B cell (primary cell): ENCODE data around the gene PPP1R12A. TPM values are rescaled to one million over a fixed set of nuclear protein-coding genes. Genes with fewer than 3 reads are reported as not detected.

Source experiments
- ATAC-seq: fragments of 200-7000 bp; cut with Tn5 transposase; one replicate; pipeline ENCODE4 v1.10.0; 2021; ENCODE audit warnings: low read depth, mild to moderate bottlenecking, moderate number of reproducible peaks, moderate library complexity
- CTCF ChIA-PET: fragments of 350-600 bp; sonication (Branson Sonifier 250); formaldehyde crosslinking; loops from one replicate; lab custom pipeline; 2021; ENCODE audit warnings: antibody characterized with exemption, inconsistent platforms; lab: Charles Lee
- POLR2A ChIA-PET: fragments of 350-600 bp; sonication (Branson Sonifier 250); formaldehyde crosslinking; loops from one replicate; lab custom pipeline; 2021; ENCODE audit warnings: antibody characterized with exemption; lab: Charles Lee
- DNase-seq: peaks from one replicate; pipeline ENCODE4 v3.0.0; 2013
- H2AFZ ChIP-seq: 2 replicates; pipeline ENCODE4 v1.6.1; 2012; ENCODE audit warnings: mild to moderate bottlenecking, low read depth, low read length; ENCODE audit not compliant: insufficient read depth, poor library complexity, severe bottlenecking
- H3K27ac ChIP-seq, 2 donors: 1 replicate in 1 of 2; 2 replicates in 1 of 2; pipeline ENCODE4 v1.5.1; 2012 to 2013; ENCODE audit warnings: low read length in 2 of 2, mild to moderate bottlenecking in 2 of 2, moderate library complexity in 1 of 2
- H3K27me3 ChIP-seq, 4 experiments: fragments of 200-600 bp in 1 of 4; sonication (generic) in 1 of 4; replicated peaks in 1 of 4; 1 replicate in 2 of 4; 2 replicates in 2 of 4; pipeline versions ENCODE4 v1.6.1 to v1.7.0; 2013 to 2016; ENCODE audit warnings: low read length in 3 of 4, mild to moderate bottlenecking in 2 of 4, mixed read lengths in 1 of 4, moderate library complexity in 1 of 4; ENCODE audit not compliant: insufficient read depth in 4 of 4, control insufficient read depth in 3 of 4; ENCODE audit errors: control extremely low read depth in 1 of 4
- H3K36me3 ChIP-seq, 2 experiments: replicated peaks in 1 of 2; 1 replicate in 1 of 2; 2 replicates in 1 of 2; pipeline versions ENCODE4 v1.6.1 to v1.7.1; 2013; ENCODE audit warnings: low read length in 1 of 2; ENCODE audit not compliant: insufficient read depth in 2 of 2, control insufficient read depth in 1 of 2; ENCODE audit errors: control extremely low read depth in 1 of 2, extremely low read depth in 1 of 2
- H3K4me1 ChIP-seq, 2 donors: fragments of 200-600 bp in 1 of 2; sonication (generic) in 1 of 2; 1 replicate in 1 of 2; 2 replicates in 1 of 2; pipeline versions ENCODE4 v1.5.1 to v1.6.1; 2013 to 2017; ENCODE audit warnings: low read length in 2 of 2; ENCODE audit not compliant: control insufficient read depth in 2 of 2, insufficient read depth in 2 of 2
- H3K4me2 ChIP-seq: replicated peaks from 2 replicates; pipeline ENCODE3; 2012; ENCODE audit warnings: mild to moderate bottlenecking, low read depth, low read length; ENCODE audit not compliant: poor library complexity, severe bottlenecking
- H3K4me3 ChIP-seq, 5 experiments: fragments of 200-600 bp in 1 of 5; sonication (generic) in 1 of 5; 1 replicate in 3 of 5; 2 replicates in 2 of 5; pipeline versions ENCODE4 v1.5.1 to v1.7.0; 2011 to 2016; ENCODE audit warnings: low read length in 4 of 5, mild to moderate bottlenecking in 4 of 5, low read depth in 2 of 5, control low read depth in 1 of 5, moderate library complexity in 1 of 5; ENCODE audit not compliant: insufficient read depth in 1 of 5; ENCODE audit errors: control extremely low read depth in 1 of 5, extremely low read depth in 1 of 5
- H3K79me2 ChIP-seq: fragments of 200-600 bp; sonication (generic); one replicate; pipeline ENCODE4 v1.6.0; 2016; ENCODE audit warnings: low read length; ENCODE audit not compliant: control insufficient read depth, insufficient read depth
- H3K9ac ChIP-seq: fragments of 200-600 bp; sonication (generic); 2 replicates; pipeline ENCODE4 v1.6.1; 2017; ENCODE audit warnings: mild to moderate bottlenecking, low read length, moderate library complexity
- H3K9me3 ChIP-seq, 3 donors: one replicate each; pipeline versions ENCODE4 v1.6.1 to v1.7.1; 2013; ENCODE audit warnings: low read length in 2 of 3; ENCODE audit not compliant: control insufficient read depth in 2 of 3, insufficient read depth in 1 of 3; ENCODE audit errors: control extremely low read depth in 1 of 3
- H4K20me1 ChIP-seq: 2 replicates; pipeline ENCODE4 v1.6.0; 2012; ENCODE audit warnings: mild to moderate bottlenecking, low read length; ENCODE audit not compliant: insufficient read depth, control insufficient read depth, poor library complexity, severe bottlenecking
- H3K27ac Mint-ChIP-seq: one replicate; pipeline ENCODE4 v1.8.0; 2021; ENCODE audit warnings: mixed read lengths
- H3K27me3 Mint-ChIP-seq: one replicate; pipeline ENCODE4 v1.8.0; 2021; ENCODE audit warnings: mixed read lengths
- H3K4me1 Mint-ChIP-seq: one replicate; pipeline ENCODE4 v1.8.0; 2021; ENCODE audit warnings: mixed read lengths
- H3K4me3 Mint-ChIP-seq: one replicate; pipeline ENCODE4 v1.8.0; 2021; ENCODE audit warnings: mixed read lengths
- H3K9me3 Mint-ChIP-seq: one replicate; pipeline ENCODE4 v1.8.0; 2022; ENCODE audit warnings: mixed read lengths; ENCODE audit not compliant: insufficient read depth
- CTCF ChIP-seq: fragments of 200-600 bp; IDR thresholded peaks from one replicate; pipeline ENCODE4 v1.8.0; 2022; ENCODE audit warnings: antibody characterized with exemption, mild to moderate bottlenecking
- EZH2 ChIP-seq: IDR thresholded peaks from 2 replicates; pipeline ENCODE4 v1.6.1; 2012; ENCODE audit warnings: borderline replicate concordance, low read depth, mild to moderate bottlenecking, moderate library complexity, low read length; ENCODE audit not compliant: insufficient read depth, poor library complexity, severe bottlenecking
- WGBS: methylation state at CpG from one replicate; pipeline ENCODE4 v1.1.5; 2013; ENCODE audit warnings: missing lambda C conversion rate; ENCODE audit not compliant: insufficient coverage; 5-methylcytosine and 5-hydroxymethylcytosine counted together
- intact Hi-C: fragments of 100-400 bp; cut with micrococcal nuclease; formaldehyde crosslinking; loops from one replicate; pipeline ENCODE4 v1.10.0; 2022
- polyA plus RNA-seq: library from polyadenylated mRNA; depleted of rRNA; stranded (reverse); fragments of >200 nt; gene quantifications from 2 replicates; pipeline ENCODE4 v1.2.3, GENCODE V29; 2012
- total RNA-seq, 2 donors: library from RNA; stranded (reverse); fragments of 120-200 nt in 1 of 2; gene quantifications; 1 replicate in 1 of 2; 2 replicates in 1 of 2; pipeline versions ENCODE4 v1.2.3 to v1.2.4, GENCODE V29; 2013 to 2022

PPP1R12A gene
- total and polyA plus RNA-seq, 2 donors (not counting 1 experiment from before 2014, with no cell fraction given), result 18.3 to 110 TPM

GRCh38 chr12:79830440-79830839 lies 104.5 kb downstream of the PPP1R12A start:
- DNase-seq (no peak), ATAC-seq (no peak)
- CTCF ChIA-PET, result no interaction called here
- Histone ChIP-seq H3K36me3 (peaks cover 8 to 34% of the 10 kb centered on the region in 2 experiments), H3K4me3 (no peak overlapping the region), H3K27ac (no peak overlapping the region), H3K9me3 (no peaks in the 10 kb centered on the region), H3K27me3 (no peaks in the 10 kb centered on the region), H2AFZ (no peak overlapping the region), H3K9ac (no peak overlapping the region), H3K4me1 (no peaks in the 10 kb centered on the region), H3K4me2 (no peak overlapping the region), H3K79me2 (peaks cover 15% of the 10 kb centered on the region), H4K20me1 (peaks cover 18% of the 10 kb centered on the region)
- Mint-ChIP-seq H3K4me1 (peaks cover 9% of the 10 kb centered on the region), H3K4me3 (no peak overlapping the region), H3K9me3 (no peaks in the 10 kb centered on the region), H3K27me3 (no peaks in the 10 kb centered on the region), H3K27ac (no peak overlapping the region)
- POLR2A ChIA-PET, result no interaction called here
- no CpG with 5 or more reads among the region's 2 CpGs for WGBS
- intact Hi-C loops, result loop anchor here (5.0 kb wide), 1 partner anchor 37 kb away; no protein-coding TSS in a partner anchor
- no peak for TF ChIP-seq EZH2
- no peak for TF ChIP-seq CTCF

GRCh38 chr12:79828924-79829323 lies 106.0 kb downstream of the PPP1R12A start:
- peaks cover 6 to 28% of the 10 kb centered on the region in 2 experiments for H3K36me3 ChIP-seq
- CTCF ChIA-PET, result interaction anchor here (0.6 kb wide), 1 partner anchor 177 kb away, joined by 5 read pairs; no protein-coding TSS in a partner anchor
- H3K27me3 ChIP-seq, result no peaks in the 10 kb centered on the region
- Mint-ChIP-seq H3K27ac (no peak overlapping the region), H3K4me3 (no peak overlapping the region), H3K4me1 (peaks cover 10% of the 10 kb centered on the region), H3K27me3 (no peaks in the 10 kb centered on the region), H3K9me3 (peaks cover 3% of the 10 kb centered on the region)
- intact Hi-C loops, result loop anchor here (10.0 kb wide), 1 partner anchor 106 kb away; the partner anchor contains the start of gene PPP1R12A
- DNase-seq (no peak), ATAC-seq (no peak)
- H3K4me2 ChIP-seq, result no peak overlapping the region
- H3K27ac ChIP-seq, result no peak overlapping the region
- TF ChIP-seq CTCF (no peak), EZH2 (no peak)
- WGBS, result no CpG with 5 or more reads among the region's 2 CpGs
- H3K4me1 ChIP-seq, result no peaks in the 10 kb centered on the region
- H3K9me3 ChIP-seq, result peaks cover 0 to 1% (median 0%) of the 10 kb centered on the region in 3 donors
- no peak overlapping the region for H3K4me3 ChIP-seq
- no peak overlapping the region for H2AFZ ChIP-seq
- H3K79me2 ChIP-seq, result peaks cover 11% of the 10 kb centered on the region
- no peak overlapping the region for H3K9ac ChIP-seq
- peaks cover 18% of the 10 kb centered on the region for H4K20me1 ChIP-seq
- POLR2A ChIA-PET, result no interaction called here
